Measurements from ENCODE around the gene RPL38.

DNA sequence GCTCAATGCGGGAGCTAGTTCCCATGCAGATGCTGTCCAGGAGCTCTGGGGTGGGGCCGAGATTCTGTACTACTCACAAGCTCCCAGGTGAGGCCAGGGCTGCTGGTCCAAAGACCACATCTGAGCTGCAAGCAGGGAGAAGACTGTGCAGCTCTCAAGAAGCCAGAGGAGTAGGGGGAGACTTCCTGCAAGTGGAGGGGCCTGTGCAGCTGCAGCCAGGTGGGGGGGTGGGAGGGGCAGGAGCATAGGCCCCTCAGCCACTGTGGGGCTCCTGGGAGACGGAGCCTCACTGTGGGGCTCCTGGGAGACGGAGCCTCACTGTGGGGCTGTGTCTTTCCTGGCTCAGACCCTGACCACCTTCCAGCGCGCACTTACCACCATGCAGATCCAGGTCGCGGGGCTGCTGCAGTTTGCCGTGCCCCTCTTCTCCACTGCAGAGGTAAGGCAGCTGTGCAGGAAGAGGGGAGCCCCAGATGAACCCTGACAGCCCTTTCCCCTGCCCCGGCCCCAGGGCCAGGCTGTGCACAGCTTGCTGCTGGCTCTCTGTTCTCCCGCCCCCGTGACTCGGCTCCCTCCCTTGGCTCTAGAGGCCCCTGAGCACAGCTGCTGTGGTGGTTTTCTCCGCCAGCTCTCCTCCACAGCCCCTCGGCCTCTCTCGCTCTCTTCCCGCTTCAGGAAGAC is 46.3 kb downstream of the RPL38 start:
- no peak for TF ChIP-seq POLR2A (IDR thresholded peaks at IDR 0.05)
- TF ChIP-seq, protein P1, sequence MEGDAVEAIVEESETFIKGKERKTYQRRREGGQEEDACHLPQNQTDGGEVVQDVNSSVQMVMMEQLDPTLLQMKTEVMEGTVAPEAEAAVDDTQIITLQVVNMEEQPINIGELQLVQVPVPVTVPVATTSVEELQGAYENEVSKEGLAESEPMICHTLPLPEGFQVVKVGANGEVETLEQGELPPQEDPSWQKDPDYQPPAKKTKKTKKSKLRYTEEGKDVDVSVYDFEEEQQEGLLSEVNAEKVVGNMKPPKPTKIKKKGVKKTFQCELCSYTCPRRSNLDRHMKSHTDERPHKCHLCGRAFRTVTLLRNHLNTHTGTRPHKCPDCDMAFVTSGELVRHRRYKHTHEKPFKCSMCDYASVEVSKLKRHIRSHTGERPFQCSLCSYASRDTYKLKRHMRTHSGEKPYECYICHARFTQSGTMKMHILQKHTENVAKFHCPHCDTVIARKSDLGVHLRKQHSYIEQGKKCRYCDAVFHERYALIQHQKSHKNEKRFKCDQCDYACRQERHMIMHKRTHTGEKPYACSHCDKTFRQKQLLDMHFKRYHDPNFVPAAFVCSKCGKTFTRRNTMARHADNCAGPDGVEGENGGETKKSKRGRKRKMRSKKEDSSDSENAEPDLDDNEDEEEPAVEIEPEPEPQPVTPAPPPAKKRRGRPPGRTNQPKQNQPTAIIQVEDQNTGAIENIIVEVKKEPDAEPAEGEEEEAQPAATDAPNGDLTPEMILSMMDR (IDR thresholded peaks at IDR 0.05): no peak

Data from esophagus squamous epithelium (tissue), 4 donors.